ENCODE data around the gene PNMA1.

DNA sequence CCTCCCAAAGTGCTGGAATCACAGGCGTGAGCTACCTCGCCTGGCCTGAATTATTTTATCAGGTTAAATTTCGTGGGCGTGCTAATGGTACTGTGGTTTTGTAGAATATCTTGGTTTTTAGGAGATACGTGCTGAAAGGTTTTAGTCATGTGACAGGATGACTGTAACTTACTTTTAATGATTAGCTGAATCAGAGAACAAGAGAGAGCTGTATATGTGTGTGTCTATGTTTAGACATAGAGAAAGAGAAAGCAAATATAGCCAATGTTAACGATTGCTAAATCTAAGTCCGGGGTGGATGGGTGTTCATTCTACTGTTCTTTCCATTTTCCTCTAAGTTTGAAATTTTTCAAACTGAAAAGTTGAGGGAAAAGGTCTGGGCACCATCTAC is 9.2 kb upstream of the PNMA1 start:
- TF ChIP-seq CTCF (IDR thresholded peaks at IDR 0.05) (no peak), POLR2A (IDR thresholded peaks at IDR 0.05) (no peak), EP300 (IDR thresholded peaks at IDR 0.05) (no peak)
